Epithelial cell of esophagus (primary cell): ENCODE results near the gene JDP2.

Experiments
- DNase-seq: peaks from one replicate; pipeline ENCODE4 v3.0.0; 2010; ENCODE audit warnings: low read depth
- H3K4me3 ChIP-seq: 2 replicates; pipeline ENCODE4 v1.5.1; 2011; ENCODE audit warnings: mild to moderate bottlenecking, low read length, control low read depth
- CTCF ChIP-seq: IDR thresholded peaks from 2 replicates; pipeline ENCODE4 v1.5.1; 2011; ENCODE audit warnings: low read depth, mild to moderate bottlenecking, low read length, control low read depth, inconsistent platforms; ENCODE audit not compliant: insufficient read depth; ENCODE audit errors: missing control alignments

The JDP2 gene

GRCh38 chr14:75424496-75424895 lies 3.3 kb upstream of the JDP2 start:
- no peak for TF ChIP-seq CTCF
- H3K4me3 ChIP-seq = no peak overlapping the region
- no peak for DNase-seq

GRCh38 chr14:75425446-75425845 lies 2.4 kb upstream of the JDP2 start:
- DNase-seq = no peak
- TF ChIP-seq CTCF = no peak
- no peak overlapping the region for H3K4me3 ChIP-seq

GRCh38 chr14:75426332-75427125 lies 1.3 kb upstream of the JDP2 start:
- H3K4me3 ChIP-seq = no peak overlapping the region
- no peak for TF ChIP-seq CTCF
- DNase-seq = no peak

GRCh38 chr14:75427126-75427481 lies 718 bp upstream of the JDP2 start:
- no peak for DNase-seq
- peak overlapping the region; percentile 57 for H3K4me3 ChIP-seq
- no peak for TF ChIP-seq CTCF

- no peak for TF ChIP-seq CTCF
- H3K4me3 ChIP-seq = peak overlapping the region; percentile 63
Observed at GRCh38 chr14:75428230-75429104, 645 bp downstream of the JDP2 start.

GRCh38 chr14:75429562-75429961 lies 1.7 kb downstream of the JDP2 start:
- peak overlapping the region; percentile 63 for H3K4me3 ChIP-seq
- no peak for TF ChIP-seq CTCF
- no peak for DNase-seq

More at GRCh38 chr14:75428230-75429104, 645 bp downstream of the JDP2 start:
- DNase-seq = peak; percentile 21
